Measurements from ENCODE around the gene RND2. TPM values are rescaled to one million over a fixed set of nuclear protein-coding genes. Genes with fewer than 3 reads are reported as not detected.
A peak's percentile ranks its signal among the peaks of the same experiment; 100 is the strongest.

Gene RND2
- polyA plus RNA-seq, 3 donors: not detected

GRCh38 chr17:43003542-43004172 is 21.4 kb upstream of the RND2 start:
- H3K4me1 ChIP-seq (ENCODE audit: control insufficient read depth in 1 of 2, insufficient read depth in 2 of 2, low read length in 2 of 2): peaks cover 50 to 56% of the 10 kb centered on the region in 2 donors
- DNase-seq: no peak
- H3K36me3 Mint-ChIP-seq: peaks cover 38 to 57% of the 10 kb centered on the region in 2 donors
- peaks cover 0 to 3% (median 0%) of the 10 kb centered on the region in 3 donors for H3K27me3 Mint-ChIP-seq (ENCODE audit: low read depth in 3 of 3)
- no peak overlapping the region for H3K4me2 ChIP-seq (replicated peaks; ENCODE audit: extremely low read depth, low read length, poor library complexity, severe bottlenecking)
- H2AFZ ChIP-seq (ENCODE audit: insufficient read depth, low read depth, low read length, poor library complexity, severe bottlenecking): no peak overlapping the region
- no peak overlapping the region for H3K4me3 Mint-ChIP-seq
- peak overlapping the region in 1 of 2 donors; percentile 17 for H3K27ac ChIP-seq (ENCODE audit: low read depth in 1 of 2, low read length in 2 of 2)
- H3K9me3 Mint-ChIP-seq: no peaks in the 10 kb centered on the region
- H3K9ac ChIP-seq (ENCODE audit: insufficient read depth, low read length, poor library complexity, severe bottlenecking): no peak overlapping the region
- intact Hi-C loops (cut with micrococcal nuclease): no loop called here
- H3K27me3 ChIP-seq (ENCODE audit: control insufficient read depth in 2 of 2, insufficient read depth in 2 of 2, low read length in 2 of 2): no peaks in the 10 kb centered on the region
- peaks cover 42% of the 10 kb centered on the region for H4K20me1 ChIP-seq (ENCODE audit: insufficient read depth, low read length)
- H3K9me3 ChIP-seq (replicated peaks in 1 of 2; ENCODE audit: control insufficient read depth in 1 of 2, insufficient read depth in 1 of 2, low read length in 2 of 2): no peaks in the 10 kb centered on the region
- peaks cover 54% of the 10 kb centered on the region for H3K4me1 Mint-ChIP-seq
- peak overlapping the region in 4 of 7 donors; percentile 30 to 74 (median 68) for H3K27ac Mint-ChIP-seq
- TF ChIP-seq CTCF (IDR thresholded peaks at IDR 0.05): no peak
- 86% methylated on average over 4 of the region's 5 CpGs for WGBS (ENCODE audit: insufficient coverage)
- H3K4me3 ChIP-seq (replicated peaks in 1 of 3; ENCODE audit: low read depth in 2 of 3, low read length in 3 of 3): no peak overlapping the region
- H3K36me3 ChIP-seq (replicated peaks in 1 of 2; ENCODE audit: control insufficient read depth in 1 of 2, insufficient read depth in 2 of 2, low read length in 2 of 2): peaks cover 33 to 48% of the 10 kb centered on the region in 2 donors
- H3K79me2 ChIP-seq (ENCODE audit: insufficient read depth, low read length): peaks cover 55% of the 10 kb centered on the region

- intact Hi-C loops (cut with micrococcal nuclease): no loop called here
- Histone ChIP-seq H3K27ac (ENCODE audit: low read depth in 1 of 2, low read length in 2 of 2) (peak within 1 kb of the TSS; percentile 75 to 99), H3K4me3 (replicated peaks in 1 of 3; ENCODE audit: low read depth in 2 of 3, low read length in 3 of 3) (peak within 1 kb of the TSS; percentile 62 to 100 (median 91)), H3K4me2 (replicated peaks; ENCODE audit: extremely low read depth, low read length, poor library complexity, severe bottlenecking) (peak within 1 kb of the TSS; percentile 82), H4K20me1 (ENCODE audit: insufficient read depth, low read length) (peaks cover 28% of the 10 kb centered on the region), H3K36me3 (replicated peaks in 1 of 2; ENCODE audit: control insufficient read depth in 1 of 2, insufficient read depth in 2 of 2, low read length in 2 of 2) (peaks cover 21 to 36% of the 10 kb centered on the region in 2 donors), H3K79me2 (ENCODE audit: insufficient read depth, low read length) (peaks cover 42% of the 10 kb centered on the region), H3K9me3 (replicated peaks in 1 of 2; ENCODE audit: control insufficient read depth in 1 of 2, insufficient read depth in 1 of 2, low read length in 2 of 2) (no peaks in the 10 kb centered on the region), H3K9ac (ENCODE audit: insufficient read depth, low read length, poor library complexity, severe bottlenecking) (peak within 1 kb of the TSS; percentile 91), H2AFZ (ENCODE audit: insufficient read depth, low read depth, low read length, poor library complexity, severe bottlenecking) (peak within 1 kb of the TSS; percentile 99), H3K27me3 (ENCODE audit: control insufficient read depth in 2 of 2, insufficient read depth in 2 of 2, low read length in 2 of 2) (no peaks in the 10 kb centered on the region), H3K4me1 (ENCODE audit: control insufficient read depth in 1 of 2, insufficient read depth in 2 of 2, low read length in 2 of 2) (peaks cover 18 to 24% of the 10 kb centered on the region in 2 donors)
- 2% methylated on average over 6 of the region's 18 CpGs for WGBS (ENCODE audit: insufficient coverage)
- peaks cover 32 to 48% of the 10 kb centered on the region in 2 donors for H3K36me3 Mint-ChIP-seq
- H3K9me3 Mint-ChIP-seq: no peaks in the 10 kb centered on the region
- no peaks in the 10 kb centered on the region for H3K27me3 Mint-ChIP-seq (ENCODE audit: low read depth in 3 of 3)
- TF ChIP-seq CTCF (IDR thresholded peaks at IDR 0.05): peak; percentile 35
- H3K4me3 Mint-ChIP-seq: peak within 1 kb of the TSS; percentile 99
- DNase-seq: peak; percentile 75 to 80 (median 76)
- peaks cover 33% of the 10 kb centered on the region for H3K4me1 Mint-ChIP-seq
- peak within 1 kb of the TSS; percentile 97 to 99 (median 98) for H3K27ac Mint-ChIP-seq
Observed at GRCh38 chr17:43006639-43007551, 18.1 kb upstream of the RND2 start, which contains the start of gene IFI35. IFI35 (plus strand) TSS chr17:43006784; CDS start chr17:43006948, 164 bp downstream.

Data from CD14-positive monocyte (primary cell).